ENCODE measurements around the gene PHKG2.

PHKG2 gene

GRCh38 chr16:30721606-30722005 lies 26.6 kb upstream of the PHKG2 start:
- Histone ChIP-seq H3K79me2 (peaks cover 18% of the 10 kb centered on the region), H3K27me3 (ENCODE audit: control insufficient read depth, insufficient read depth, low read length) (no peaks in the 10 kb centered on the region), H3K4me1 (no peaks in the 10 kb centered on the region), H3K9ac (no peak overlapping the region), H2AFZ (no peak overlapping the region), H3K27ac (no peak overlapping the region), H3K9me3 (ENCODE audit: control insufficient read depth, low read length) (no peaks in the 10 kb centered on the region), H3K4me2 (ENCODE audit: low read length) (no peak overlapping the region), H3K36me3 (ENCODE audit: control insufficient read depth, insufficient read depth, low read length) (no peaks in the 10 kb centered on the region), H3K4me3 (ENCODE audit: low read depth, low read length) (no peak overlapping the region)
- TF ChIP-seq CTCF (IDR thresholded peaks at IDR 0.05), result no peak

GRCh38 chr16:30722443-30722842 lies 25.8 kb upstream of the PHKG2 start:
- TF ChIP-seq CTCF (IDR thresholded peaks at IDR 0.05), result peak; percentile 4
- Histone ChIP-seq H3K4me2 (ENCODE audit: low read length) (no peak overlapping the region), H3K4me1 (no peaks in the 10 kb centered on the region), H3K4me3 (ENCODE audit: low read depth, low read length) (no peak overlapping the region), H3K9me3 (ENCODE audit: control insufficient read depth, low read length) (no peaks in the 10 kb centered on the region), H3K36me3 (ENCODE audit: control insufficient read depth, insufficient read depth, low read length) (no peaks in the 10 kb centered on the region), H3K27me3 (ENCODE audit: control insufficient read depth, insufficient read depth, low read length) (no peaks in the 10 kb centered on the region), H3K9ac (no peak overlapping the region), H3K79me2 (peaks cover 18% of the 10 kb centered on the region), H3K27ac (no peak overlapping the region), H2AFZ (no peak overlapping the region)

GRCh38 chr16:30722916-30723315 lies 25.3 kb upstream of the PHKG2 start:
- no peaks in the 10 kb centered on the region for H3K9me3 ChIP-seq (ENCODE audit: control insufficient read depth, low read length)
- no peaks in the 10 kb centered on the region for H3K27me3 ChIP-seq (ENCODE audit: control insufficient read depth, insufficient read depth, low read length)
- no peak overlapping the region for H3K4me2 ChIP-seq (ENCODE audit: low read length)
- no peaks in the 10 kb centered on the region for H3K36me3 ChIP-seq (ENCODE audit: control insufficient read depth, insufficient read depth, low read length)
- no peaks in the 10 kb centered on the region for H3K4me1 ChIP-seq
- no peak overlapping the region for H2AFZ ChIP-seq
- no peak overlapping the region for H3K9ac ChIP-seq
- H3K79me2 ChIP-seq, result peaks cover 18% of the 10 kb centered on the region
- TF ChIP-seq CTCF (IDR thresholded peaks at IDR 0.05), result no peak
- H3K4me3 ChIP-seq (ENCODE audit: low read depth, low read length), result no peak overlapping the region
- no peak overlapping the region for H3K27ac ChIP-seq

- H3K36me3 ChIP-seq (ENCODE audit: control insufficient read depth, insufficient read depth, low read length), result no peaks in the 10 kb centered on the region
- H3K4me3 ChIP-seq (ENCODE audit: low read depth, low read length), result no peak overlapping the region
- H3K27ac ChIP-seq, result no peak overlapping the region
- no peak for TF ChIP-seq CTCF (IDR thresholded peaks at IDR 0.05)
- H3K9ac ChIP-seq, result no peak overlapping the region
- peaks cover 13% of the 10 kb centered on the region for H3K79me2 ChIP-seq
- H3K4me2 ChIP-seq (ENCODE audit: low read length), result no peak overlapping the region
- H3K27me3 ChIP-seq (ENCODE audit: control insufficient read depth, insufficient read depth, low read length), result no peaks in the 10 kb centered on the region
- H3K9me3 ChIP-seq (ENCODE audit: control insufficient read depth, low read length), result no peaks in the 10 kb centered on the region
- no peaks in the 10 kb centered on the region for H3K4me1 ChIP-seq
- H2AFZ ChIP-seq, result no peak overlapping the region
Observed at GRCh38 chr16:30723725-30724355, 24.4 kb upstream of the PHKG2 start.
